Effector memory CD4-positive, alpha-beta T cell (primary cell): ENCODE results near the gene STIM1.
A peak's percentile ranks its signal among the peaks of the same experiment; 100 is the strongest.

Experiments used
- DNase-seq, 3 donors: peaks; one replicate each; pipeline ENCODE4 v3.0.0-alpha.2; 2020
- H3K27ac ChIP-seq: 2 replicates; pipeline ENCODE4 v1.7.0; 2013; ENCODE audit warnings: mild to moderate bottlenecking, low read length, moderate library complexity; ENCODE audit not compliant: insufficient read depth, poor library complexity, severe bottlenecking
- H3K27me3 ChIP-seq: replicated peaks from 2 replicates; pipeline ENCODE4 v1.7.0; 2013; ENCODE audit warnings: mild to moderate bottlenecking, low read length; ENCODE audit not compliant: insufficient read depth, control insufficient read depth, poor library complexity, severe bottlenecking
- H3K36me3 ChIP-seq: 2 replicates; pipeline ENCODE4 v1.7.0; 2013; ENCODE audit warnings: mild to moderate bottlenecking, low read length, moderate library complexity; ENCODE audit not compliant: control insufficient read depth, insufficient read depth
- H3K4me1 ChIP-seq: 2 replicates; pipeline ENCODE4 v1.7.0; 2013; ENCODE audit warnings: low read length, mild to moderate bottlenecking; ENCODE audit not compliant: control insufficient read depth, insufficient read depth, poor library complexity, severe bottlenecking
- H3K4me3 ChIP-seq: 2 replicates; pipeline ENCODE4 v1.7.0; 2013; ENCODE audit warnings: low read length, low read depth, mild to moderate bottlenecking; ENCODE audit not compliant: insufficient read depth, poor library complexity, severe bottlenecking
- H3K9me3 ChIP-seq: 2 replicates; pipeline ENCODE4 v1.7.0; 2013; ENCODE audit warnings: mild to moderate bottlenecking, low read length, moderate library complexity; ENCODE audit not compliant: control insufficient read depth

STIM1 gene

DNA sequence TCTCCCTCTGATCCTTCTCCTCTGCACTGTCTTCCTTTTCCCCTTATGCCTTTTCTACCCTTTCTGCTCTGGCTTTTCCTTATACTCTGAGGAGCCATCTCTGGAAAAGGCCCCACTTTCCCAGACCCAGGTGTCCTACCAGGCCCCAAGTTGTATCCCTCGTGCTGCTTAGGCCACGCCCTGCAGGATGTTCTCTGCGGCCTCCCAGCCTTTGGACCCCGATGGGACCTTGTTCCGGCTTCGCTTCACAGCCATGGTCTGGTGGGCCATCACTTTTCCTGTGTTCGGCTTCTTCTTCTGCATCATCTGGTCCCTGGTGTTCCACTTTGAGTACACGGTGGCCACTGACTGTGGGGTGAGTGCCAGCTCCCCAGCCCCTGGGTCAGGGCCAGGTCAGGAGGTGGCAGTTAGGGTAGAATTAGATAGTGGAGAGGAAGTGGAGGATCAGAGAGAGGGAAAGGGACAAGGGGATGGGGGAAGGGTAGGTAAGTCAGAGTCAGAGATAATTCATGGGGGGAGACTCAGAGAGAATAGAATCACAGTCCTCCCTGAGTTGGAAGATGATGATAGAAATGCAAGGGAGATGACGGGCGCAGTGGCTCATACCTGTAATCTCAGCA, 38.2 kb upstream of the STIM1 start:
- H3K9me3 ChIP-seq, result no peaks in the 10 kb centered on the region
- no peak for DNase-seq
- H3K27ac ChIP-seq, result no peak overlapping the region
- H3K4me1 ChIP-seq, result no peaks in the 10 kb centered on the region
- H3K27me3 ChIP-seq, result no peaks in the 10 kb centered on the region
- H3K4me3 ChIP-seq, result no peak overlapping the region
- no peaks in the 10 kb centered on the region for H3K36me3 ChIP-seq

DNA sequence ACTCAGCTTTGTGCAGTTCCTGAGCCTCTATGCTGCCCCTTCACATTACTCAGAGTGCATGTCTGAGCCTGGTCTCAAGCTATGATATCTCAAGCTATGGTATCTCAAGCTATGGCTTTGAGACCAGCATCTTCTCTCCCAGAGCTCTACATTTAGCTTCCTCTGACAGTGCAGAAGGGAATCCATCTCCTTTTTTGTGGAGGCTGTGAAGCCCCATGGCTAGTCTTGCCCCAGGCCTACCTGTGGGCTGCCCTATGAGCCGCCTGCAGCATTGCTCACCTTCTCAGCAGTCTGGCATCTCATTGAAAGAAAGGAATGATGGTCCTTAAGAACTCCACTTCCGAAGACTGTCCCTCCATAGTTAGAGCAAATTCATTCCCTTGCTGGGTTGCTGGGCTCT, 34.5 kb upstream of the STIM1 start:
- Histone ChIP-seq H3K4me3 (no peak overlapping the region), H3K27ac (no peak overlapping the region), H3K27me3 (no peaks in the 10 kb centered on the region), H3K9me3 (no peaks in the 10 kb centered on the region), H3K36me3 (peaks cover 3% of the 10 kb centered on the region), H3K4me1 (no peaks in the 10 kb centered on the region)
- DNase-seq, result no peak

DNA sequence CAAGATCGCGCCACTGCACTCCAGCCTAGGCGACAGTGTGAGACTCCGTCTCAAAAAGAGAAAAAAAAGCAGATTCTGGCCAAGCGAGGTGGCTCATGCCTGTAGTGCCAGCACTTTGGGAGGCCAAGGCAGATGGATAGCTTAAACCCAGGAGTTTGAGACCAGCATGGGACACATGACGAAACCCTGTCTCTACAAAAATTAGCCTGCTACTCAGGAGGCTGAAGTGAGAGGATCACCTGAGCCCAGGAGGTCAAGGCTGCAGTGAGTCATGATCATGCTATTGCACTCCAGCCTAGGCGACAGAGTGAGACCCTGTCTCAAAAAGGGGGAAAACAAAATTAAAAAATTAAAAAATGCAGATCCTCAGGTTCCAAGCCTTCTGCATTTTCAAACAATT, 33.2 kb upstream of the STIM1 start:
- no peaks in the 10 kb centered on the region for H3K9me3 ChIP-seq
- no peaks in the 10 kb centered on the region for H3K27me3 ChIP-seq
- no peak for DNase-seq
- no peak overlapping the region for H3K4me3 ChIP-seq
- H3K36me3 ChIP-seq, result peaks cover 16% of the 10 kb centered on the region
- H3K27ac ChIP-seq, result no peak overlapping the region
- no peaks in the 10 kb centered on the region for H3K4me1 ChIP-seq

DNA sequence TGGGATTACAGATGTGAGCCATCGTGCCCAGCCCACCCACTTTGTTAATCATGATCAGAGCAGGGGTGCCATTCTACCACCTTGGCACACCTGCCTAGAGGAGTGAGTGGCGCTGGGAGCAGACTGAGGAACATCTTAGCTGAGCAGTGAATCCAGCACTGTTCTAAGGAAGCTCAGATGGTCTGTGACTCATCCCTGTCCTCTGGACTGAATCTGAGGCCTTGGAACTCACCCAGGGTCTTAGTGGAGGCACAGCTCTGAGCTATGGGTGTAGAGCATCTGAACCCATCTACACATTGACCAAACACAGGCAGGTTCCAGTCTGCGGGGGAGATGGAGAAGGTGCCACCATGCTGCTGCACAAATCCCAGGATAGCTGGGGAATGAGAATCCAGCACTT, 32.2 kb upstream of the STIM1 start:
- Histone ChIP-seq H3K4me3 (no peak overlapping the region), H3K9me3 (no peaks in the 10 kb centered on the region), H3K27me3 (no peaks in the 10 kb centered on the region), H3K36me3 (peaks cover 24% of the 10 kb centered on the region), H3K4me1 (no peaks in the 10 kb centered on the region), H3K27ac (no peak overlapping the region)
- no peak for DNase-seq

DNA sequence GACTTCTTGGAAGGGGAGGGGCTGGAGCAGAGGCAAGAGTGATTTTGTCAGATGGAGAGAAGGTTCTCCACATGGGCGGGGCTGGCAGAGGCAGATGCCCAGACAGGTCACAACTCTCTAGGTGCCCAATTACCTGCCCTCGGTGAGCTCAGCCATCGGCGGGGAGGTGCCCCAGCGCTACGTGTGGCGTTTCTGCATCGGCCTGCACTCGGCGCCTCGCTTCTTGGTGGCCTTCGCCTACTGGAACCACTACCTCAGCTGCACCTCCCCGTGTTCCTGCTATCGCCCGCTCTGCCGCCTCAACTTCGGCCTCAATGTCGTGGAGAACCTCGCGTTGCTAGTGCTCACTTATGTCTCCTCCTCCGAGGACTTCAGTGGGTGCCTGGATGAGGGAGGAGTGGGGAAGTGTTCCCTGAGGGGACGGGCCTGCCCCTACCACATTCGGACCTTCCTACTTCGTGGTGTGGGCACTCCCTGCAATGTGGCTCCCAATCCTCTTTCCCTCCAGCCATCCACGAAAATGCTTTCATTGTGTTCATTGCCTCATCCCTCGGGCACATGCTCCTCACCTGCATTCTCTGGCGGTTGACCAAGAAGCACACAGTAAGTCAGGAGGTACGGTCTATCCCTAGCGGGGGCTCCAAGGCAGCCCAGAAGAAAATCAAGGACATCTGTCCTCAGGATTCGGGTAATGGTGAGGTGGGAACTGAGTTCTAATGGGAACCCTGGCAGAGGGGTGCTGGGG, 31.5 kb upstream of the STIM1 start:
- peaks cover 24% of the 10 kb centered on the region for H3K36me3 ChIP-seq
- H3K27ac ChIP-seq, result no peak overlapping the region
- no peak overlapping the region for H3K4me3 ChIP-seq
- no peaks in the 10 kb centered on the region for H3K27me3 ChIP-seq
- H3K4me1 ChIP-seq, result no peaks in the 10 kb centered on the region
- H3K9me3 ChIP-seq, result no peaks in the 10 kb centered on the region
- DNase-seq, result no peak

DNA sequence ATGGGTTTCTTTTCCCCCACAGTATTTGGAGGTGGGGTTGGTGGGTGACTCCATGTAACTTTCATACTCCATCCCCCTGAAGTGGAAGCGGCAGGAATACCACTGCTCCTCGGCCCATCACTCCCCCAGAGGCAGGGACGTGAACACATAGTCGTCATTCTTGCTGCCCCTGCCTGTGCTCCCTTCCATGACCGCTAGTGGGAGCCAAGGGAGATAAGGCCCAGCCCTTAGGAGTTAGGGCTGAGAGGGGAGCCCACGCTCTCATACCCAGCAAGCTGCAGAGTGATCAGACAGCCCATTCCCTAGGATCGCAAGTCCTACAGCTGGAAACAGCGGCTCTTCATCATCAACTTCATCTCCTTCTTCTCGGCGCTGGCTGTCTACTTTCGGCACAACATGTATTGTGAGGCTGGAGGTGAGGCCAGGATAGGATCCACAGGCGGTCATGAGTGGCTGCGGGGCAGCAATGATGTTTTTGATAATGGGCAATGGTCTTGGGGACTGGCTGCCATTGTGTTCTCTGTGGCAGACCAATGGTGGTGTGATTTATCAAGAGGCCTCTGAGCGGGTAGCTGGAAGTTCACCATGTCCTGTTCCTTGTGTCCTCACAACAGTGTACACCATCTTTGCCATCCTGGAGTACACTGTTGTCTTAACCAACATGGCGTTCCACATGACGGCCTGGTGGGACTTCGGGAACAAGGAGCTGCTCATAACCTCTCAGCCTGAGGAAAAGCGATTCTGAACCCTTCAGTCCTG, 30.6 kb upstream of the STIM1 start:
- no peak overlapping the region for H3K4me3 ChIP-seq
- H3K27ac ChIP-seq, result peak overlapping the region; percentile 39
- peak; percentile 58 to 72 (median 66) for DNase-seq
- H3K27me3 ChIP-seq, result no peaks in the 10 kb centered on the region
- H3K4me1 ChIP-seq, result no peaks in the 10 kb centered on the region
- peaks cover 29% of the 10 kb centered on the region for H3K36me3 ChIP-seq
- no peaks in the 10 kb centered on the region for H3K9me3 ChIP-seq

DNA sequence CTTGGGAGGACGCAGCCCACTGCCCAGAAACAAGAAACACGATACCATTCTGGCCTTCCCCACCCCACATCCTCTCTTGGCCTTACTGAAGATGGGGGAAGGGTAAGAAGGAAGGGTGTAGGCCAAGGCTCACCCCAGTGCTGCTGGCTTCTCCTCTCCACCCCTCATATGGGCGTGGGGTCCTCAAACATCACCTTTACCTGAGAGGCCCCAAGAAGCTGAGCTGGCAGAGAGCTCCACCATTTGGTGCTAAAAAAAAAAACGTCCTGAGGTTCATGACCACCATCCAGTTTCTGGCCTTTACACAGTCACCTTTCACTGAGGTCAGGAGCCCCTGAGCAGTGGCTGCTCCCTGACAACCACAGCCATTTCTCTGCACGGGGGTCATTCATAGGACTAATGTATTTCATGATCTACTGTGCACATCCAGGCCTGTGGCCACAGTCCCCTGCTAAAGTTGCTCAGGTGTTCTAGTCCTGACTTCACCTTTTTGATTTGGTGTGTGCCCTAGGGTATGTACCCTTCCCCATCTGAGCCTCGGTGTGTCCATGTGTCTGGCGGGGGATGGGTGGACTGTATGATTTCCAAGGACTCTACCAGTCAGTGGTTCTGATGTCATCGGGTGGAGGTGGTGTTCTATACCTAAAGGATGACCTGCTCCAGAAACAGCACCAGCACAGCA, 29.9 kb upstream of the STIM1 start:
- no peak for DNase-seq
- no peaks in the 10 kb centered on the region for H3K27me3 ChIP-seq
- H3K36me3 ChIP-seq, result peaks cover 36% of the 10 kb centered on the region
- H3K4me3 ChIP-seq, result no peak overlapping the region
- no peaks in the 10 kb centered on the region for H3K9me3 ChIP-seq
- peaks cover under 1% of the 10 kb centered on the region for H3K4me1 ChIP-seq
- H3K27ac ChIP-seq, result peak overlapping the region; percentile 39

DNA sequence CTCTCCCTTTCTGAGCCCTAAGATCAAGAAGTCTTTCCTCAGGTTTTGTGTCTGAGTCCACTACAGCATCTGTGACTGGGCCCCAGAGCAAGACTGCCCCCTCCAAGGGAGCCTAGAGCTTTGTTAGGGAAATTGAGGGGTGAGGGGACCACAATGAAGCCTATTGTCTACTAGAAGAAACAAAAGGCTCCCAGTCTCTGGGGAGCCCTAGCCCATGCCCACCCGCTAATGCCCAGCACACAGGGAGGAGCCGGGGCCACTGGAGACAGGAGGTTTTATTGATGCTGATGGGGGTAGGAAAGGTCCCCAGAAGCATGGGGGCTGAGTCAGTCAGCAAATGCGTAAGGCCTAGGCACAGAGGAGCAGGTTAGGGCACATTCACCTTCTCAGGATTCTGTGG, 28.7 kb upstream of the STIM1 start:
- Histone ChIP-seq H3K4me3 (no peak overlapping the region), H3K4me1 (peaks cover 12% of the 10 kb centered on the region), H3K27me3 (no peaks in the 10 kb centered on the region), H3K27ac (no peak overlapping the region), H3K36me3 (peaks cover 47% of the 10 kb centered on the region), H3K9me3 (no peaks in the 10 kb centered on the region)
- no peak for DNase-seq

DNA sequence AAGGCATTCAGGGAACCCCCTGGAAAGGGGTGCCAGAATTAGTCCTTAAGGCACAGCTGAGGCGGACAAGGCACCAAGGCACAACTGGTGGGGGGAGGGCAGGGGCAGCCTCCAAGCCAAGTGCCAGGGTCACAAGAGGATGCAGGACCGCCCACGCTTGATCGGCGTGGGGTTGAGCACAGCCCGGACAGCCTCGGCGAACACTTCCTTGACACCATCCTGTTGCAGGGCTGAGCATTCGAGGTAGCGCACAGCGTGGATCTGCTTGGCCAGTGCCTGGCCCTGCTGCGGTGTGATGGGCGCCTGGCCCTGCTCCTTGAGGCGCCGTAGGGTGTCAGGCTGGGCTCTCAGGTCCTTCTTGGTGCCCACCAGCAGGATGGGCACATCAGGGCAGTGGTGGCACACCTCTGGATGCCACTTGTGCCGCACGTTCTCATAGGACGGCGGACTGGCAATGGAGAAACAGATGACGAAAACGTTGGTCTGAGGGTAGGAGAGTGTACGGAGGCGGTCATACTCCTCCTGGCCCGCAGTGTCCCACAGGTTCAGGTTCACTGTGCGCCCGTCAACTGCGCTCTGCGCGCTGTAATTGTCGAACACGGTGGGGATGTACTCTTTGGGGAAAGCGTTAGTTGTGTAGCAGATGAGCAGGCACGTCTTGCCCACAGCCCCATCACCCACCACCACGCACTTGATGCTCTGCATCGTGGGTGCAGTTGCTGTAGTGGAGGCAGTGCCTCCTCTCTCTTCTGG, 27.9 kb upstream of the STIM1 start:
- no peaks in the 10 kb centered on the region for H3K9me3 ChIP-seq
- no peak overlapping the region for H3K4me3 ChIP-seq
- peaks cover 21% of the 10 kb centered on the region for H3K4me1 ChIP-seq
- H3K36me3 ChIP-seq, result peaks cover 49% of the 10 kb centered on the region
- no peaks in the 10 kb centered on the region for H3K27me3 ChIP-seq
- H3K27ac ChIP-seq, result no peak overlapping the region
- DNase-seq, result no peak
